GM18870 (cell line): Measurements from ENCODE around the gene MARS1.
"Not testable (repeated sequence)": the region's sequence is repeated elsewhere in the genome, so short reads cannot be mapped to it uniquely, and the experiment has no call there.

Experiments
- ATAC-seq: cut with Tn5 transposase; IDR thresholded peaks from one replicate; pipeline ENCODE4 v1.9.1; 2021; ENCODE audit warnings: moderate library complexity; ENCODE audit not compliant: unreplicated experiment

Gene MARS1

DNA sequence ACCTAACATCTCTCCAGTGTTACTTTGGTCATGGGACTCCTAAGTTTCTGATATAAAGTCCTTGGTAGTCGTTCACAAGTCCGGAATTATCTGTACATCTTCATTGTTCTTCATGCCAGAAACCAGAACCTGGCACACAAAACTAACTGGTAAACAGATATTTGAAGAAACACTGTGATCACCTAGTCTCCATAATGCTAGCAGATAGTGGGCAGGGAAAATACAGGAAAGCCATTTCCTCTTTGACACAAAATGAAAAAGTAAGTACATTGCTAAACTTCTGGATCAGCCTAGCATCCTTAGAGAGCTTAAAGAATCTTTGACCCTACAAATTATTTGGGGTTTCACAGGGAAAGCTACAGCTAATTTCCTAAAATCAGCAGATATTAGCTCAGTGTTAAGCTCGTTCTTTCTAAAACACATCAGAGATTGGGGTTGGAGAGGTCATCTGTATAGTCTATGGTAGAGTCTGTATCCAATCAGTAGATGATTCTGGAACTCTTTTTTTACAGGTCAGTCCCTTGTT lies 27.6 kb downstream of the MARS1 start:
- no peak for ATAC-seq

DNA sequence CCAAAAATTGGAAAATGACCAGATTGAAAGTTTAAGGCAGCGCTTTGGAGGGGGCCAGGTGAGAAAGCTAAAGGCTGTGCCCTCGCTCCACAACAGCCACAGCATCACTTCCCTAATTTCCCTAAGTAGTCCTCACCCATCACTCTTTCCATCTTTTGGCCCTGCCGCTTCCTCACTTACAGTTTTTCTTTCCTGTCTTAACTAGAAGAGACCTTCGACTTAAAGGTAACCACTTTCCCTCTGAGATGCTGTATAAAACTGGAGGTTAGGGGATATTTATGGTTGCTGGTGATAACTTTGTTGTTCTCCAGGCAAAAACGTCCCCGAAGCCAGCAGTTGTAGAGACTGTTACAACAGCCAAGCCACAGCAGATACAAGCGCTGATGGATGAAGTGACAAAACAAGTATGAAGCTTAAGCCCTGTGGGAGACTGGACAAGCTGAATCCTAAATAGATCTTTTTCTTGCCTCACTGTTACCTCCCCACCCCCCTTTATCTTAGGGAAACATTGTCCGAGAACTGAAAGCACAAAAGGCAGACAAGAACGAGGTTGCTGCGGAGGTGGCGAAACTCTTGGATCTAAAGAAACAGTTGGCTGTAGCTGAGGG lies 28.2 kb downstream of the MARS1 start:
- no peak for ATAC-seq

DNA sequence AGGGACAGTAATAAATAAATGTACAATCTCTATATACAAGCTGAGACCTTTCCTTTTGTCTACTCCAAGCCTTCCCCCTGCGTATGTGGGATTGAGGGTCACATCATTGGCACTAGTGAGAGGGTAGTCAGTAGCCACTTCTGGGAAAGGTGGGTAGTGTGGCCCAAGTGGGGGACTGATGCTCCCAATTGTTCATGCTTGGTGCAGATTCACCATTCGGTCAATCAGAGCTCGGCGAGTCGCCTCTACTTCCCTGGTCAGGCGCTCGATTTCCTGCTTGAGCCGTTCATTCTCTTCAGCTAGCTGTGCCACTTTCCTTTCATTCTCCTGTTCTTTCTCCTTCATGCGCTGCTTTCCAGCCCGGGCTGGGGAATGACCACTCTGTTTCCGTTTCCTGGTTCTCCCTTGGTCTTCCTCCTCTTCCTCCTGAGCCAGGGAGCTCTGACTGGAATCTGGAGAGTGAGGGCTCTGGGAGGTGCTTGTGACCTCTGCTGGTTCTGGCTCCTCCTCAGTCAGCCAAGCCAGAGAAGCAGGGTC lies 28.8 kb downstream of the MARS1 start:
- ATAC-seq: no peak

DNA sequence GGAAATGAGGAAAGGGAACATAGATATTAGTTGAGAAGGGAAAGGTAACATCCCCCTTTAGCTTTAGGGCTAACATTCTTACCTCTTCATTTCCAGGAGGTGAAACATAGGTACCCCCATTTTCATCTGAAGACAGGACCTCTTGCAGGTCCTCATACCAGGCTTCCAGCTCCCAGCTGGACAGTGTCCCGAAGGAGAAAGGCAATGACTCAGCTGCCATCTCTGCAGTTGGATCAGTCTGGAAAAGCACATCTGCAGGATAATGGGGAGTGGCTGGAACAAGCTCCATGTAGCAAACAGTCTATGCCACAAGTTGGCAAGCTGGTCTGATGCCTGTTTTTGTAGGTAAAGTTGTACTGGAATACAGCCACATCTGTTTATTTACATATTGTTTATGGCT lies 29.3 kb downstream of the MARS1 start:
- ATAC-seq: no peak

DNA sequence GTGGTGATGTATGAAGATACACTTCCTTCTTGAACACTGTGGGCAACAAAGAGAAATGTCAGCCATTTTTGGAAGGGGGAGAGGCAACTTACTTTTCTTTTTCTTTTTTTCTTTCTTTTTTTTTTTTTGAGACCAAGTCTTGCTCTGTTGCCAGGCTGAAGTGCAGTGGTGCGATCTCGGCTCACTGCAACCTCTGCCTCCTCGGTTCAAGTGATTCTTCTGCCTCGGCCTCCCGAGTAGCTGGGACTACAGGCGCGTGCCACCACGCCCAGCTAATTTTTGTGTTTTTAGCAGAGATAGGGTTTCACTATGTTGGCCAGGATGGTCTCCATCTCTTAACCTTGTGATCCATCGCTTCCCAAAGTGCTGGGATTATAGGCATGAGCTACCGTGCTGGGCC lies 29.9 kb downstream of the MARS1 start:
- not testable (repeated sequence) for ATAC-seq

DNA sequence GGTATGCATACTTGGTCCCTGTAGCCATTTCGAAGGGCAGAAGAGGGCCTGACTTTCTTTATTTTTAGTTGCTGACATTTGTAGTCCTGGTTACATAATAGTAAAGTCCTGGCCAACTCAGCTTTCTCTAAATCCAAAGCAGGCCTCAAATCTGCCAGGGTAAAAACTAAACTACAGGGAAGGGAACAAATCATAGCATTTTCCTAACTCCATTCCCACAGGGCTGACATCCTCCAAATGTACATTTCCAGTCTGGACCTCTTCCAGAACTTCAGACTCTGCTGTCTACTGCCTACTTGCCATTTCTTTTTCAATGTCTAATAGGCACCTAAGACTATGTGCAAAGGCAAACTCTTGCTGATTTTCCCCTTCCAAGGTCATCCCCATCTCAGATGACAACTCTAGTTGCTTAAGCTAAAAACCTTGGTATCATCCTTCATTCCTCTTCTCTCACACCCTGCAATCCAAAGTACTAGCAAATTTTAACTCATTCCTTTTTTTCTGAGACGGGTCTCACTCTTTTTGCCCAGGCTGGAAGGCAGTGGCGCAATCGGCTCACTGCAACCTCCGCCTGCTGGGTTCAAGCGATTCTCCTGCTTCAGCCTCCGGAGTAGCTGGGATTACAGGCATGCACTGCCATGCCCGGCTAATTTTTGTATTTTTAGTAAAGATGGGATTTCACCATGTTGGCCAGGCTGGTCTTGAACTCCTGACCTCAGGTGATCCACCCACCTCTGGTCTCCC lies 30.5 kb downstream of the MARS1 start:
- ATAC-seq: no peak

DNA sequence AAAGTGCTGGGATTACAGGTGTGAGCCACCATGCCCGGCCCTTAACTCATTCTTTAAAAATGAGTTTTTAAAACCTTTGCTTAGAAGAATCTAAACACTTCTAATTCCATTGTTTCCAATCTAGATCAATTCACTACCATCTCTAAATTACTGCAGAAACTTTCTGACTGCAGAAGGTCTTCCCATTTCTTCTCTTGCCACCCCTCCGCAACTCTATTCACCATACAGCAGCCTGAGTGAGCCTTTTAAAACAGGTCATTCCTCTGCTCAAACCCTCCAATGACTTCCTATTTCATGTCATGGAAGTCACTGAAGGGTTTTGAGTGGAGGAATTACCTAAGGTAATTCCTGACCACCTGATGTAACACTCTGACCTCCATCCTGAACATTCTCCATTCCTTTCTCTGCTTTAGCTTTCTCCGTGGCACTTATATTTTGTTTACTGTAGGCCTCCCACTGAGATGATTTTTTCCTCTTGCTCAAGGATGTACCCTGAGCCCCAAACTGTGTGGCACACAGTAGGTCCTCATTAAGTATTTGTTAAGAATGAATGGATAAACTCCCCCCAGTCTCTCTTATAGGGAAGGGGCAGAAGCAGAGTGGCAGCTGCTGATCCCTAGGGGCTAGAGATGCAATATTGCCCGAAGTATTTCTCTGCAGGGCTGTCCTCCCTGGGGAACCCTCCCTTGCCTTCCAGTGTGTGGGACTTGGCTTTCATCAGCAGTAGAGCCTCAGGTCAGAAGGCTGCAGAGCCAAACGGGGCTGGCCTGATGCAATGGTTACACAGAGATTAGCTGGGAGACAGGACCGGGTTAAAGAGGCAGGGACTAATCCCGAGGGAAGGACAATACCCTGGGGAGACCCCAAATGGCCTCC lies 31.3 kb downstream of the MARS1 start:
- ATAC-seq: no peak

DNA sequence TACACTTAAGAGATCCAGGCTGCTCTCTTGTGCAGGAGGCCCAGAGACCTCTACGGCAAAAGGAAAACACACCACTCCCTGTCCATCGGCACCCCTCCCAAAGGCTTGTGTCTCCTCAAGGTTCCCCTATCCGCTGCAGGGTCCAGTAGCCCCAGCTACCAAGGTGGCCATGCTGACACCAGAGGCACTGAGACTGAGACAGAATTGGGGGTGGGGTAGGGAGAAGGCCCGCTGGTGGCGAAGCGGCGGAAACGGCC lies 31.9 kb downstream of the MARS1 start:
- ATAC-seq: no peak

DNA sequence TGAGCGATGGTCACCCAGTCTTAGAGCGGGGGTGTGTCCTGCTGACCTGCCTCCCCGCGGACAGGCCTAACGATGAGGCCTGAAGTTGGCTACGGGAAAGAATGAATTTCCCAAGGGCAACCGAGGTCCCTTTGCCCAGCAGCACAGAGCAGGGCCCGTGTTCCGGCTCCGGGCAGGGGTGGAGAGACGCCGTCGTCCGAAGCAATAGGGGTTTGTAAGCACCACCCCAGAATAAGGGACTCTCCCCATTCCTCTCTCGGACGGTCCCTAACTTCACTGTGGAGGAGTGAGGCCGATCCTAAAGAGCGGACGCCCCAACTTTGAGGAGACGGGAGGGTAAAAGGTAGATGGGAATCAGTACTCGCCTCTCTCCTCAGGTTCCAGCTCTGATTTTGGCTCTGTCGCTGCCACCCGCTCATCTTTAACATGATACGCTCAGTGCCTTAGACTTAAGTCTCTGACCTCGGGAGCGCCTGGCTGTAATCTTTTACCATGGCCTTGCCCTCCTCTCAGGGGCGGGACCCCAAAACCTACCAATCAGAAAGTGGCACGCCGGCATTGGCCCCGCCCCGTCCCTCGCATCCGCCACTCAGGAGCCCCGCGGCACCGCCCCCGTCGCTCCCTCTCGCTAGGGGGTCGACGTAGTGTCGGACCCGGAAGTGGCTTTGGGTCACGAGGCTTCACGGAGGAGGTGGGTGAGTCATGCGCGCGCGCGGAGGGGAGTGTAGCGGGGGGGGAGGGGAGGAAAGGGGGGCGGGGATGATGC lies 32.4 kb downstream of the MARS1 start, which contains the start of gene DDIT3:
Gene DDIT3, minus strand, starts transcription at position 462 of the 766 bp plus-strand sequence. CDS start 3,108 bp downstream, outside the sequence.
- peak; percentile 69 for ATAC-seq

DNA sequence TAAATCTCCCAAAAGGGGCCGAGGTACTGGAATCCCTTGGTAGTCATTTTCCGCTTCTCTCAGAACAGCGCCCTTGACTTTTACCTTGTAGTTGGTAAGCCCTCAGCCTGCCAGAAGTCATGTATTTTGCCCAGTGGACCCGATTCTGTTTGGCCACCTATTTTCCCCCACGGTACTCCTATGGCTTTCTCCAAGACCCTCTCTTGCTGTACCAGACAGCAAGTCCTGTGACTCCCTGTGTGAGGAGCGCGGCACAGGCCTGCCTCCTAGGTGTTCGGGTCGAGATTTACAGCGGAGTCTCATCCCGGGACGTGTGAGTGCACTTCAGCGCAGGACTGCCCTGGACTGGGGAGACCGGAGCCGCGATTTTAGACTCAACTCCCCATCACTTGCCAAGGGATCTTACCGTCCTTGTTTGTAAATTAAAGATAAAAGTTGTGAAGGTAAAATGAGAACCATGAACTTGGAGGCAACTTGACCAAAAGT lies 33.7 kb downstream of the MARS1 start:
- ATAC-seq: no peak

DNA sequence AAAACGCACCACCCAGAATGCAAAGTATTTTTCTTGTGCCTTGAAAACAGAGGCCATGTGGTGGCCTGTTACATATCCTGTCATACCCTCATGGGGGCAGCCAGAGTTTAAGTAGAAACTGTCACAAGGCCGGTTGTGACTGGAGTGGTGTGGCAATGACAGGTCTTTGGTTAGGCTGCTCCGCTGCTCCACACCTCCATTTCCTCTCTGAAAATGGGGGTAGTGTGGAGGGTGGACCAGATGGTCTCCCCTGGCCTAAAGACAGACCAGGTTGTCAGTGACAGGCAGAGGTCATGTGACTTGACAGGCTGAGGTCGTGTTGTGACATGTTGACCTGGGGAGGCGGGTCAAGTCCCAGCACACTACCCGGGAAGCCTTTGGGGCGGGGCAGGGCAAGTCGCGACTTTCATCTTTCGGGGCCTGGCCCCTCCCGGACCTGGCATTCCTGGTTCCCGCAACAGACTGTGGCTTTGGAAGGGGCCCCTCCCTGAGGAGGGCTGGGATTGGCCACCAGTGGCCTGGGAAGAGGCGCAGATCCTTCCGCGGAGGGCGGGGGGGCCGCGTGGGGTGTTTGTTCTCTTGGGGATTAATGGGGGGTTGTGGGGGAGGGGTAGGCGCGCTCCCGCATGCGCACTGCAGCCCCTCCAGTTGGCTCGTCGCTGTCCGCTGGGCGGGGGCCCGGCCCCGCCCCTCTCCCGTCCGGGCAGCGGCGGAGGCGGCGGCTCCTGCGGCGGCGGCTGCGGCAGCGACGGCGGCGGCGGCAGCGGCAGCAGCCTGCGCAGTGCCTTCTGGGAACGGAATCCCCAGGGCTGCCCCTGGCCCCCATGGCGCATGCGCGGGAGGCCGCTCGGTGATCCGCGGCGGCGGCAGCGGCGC lies 34.4 kb downstream of the MARS1 start, which contains the start of gene MBD6:
Gene MBD6, plus strand, starts transcription at position 814 of the 876 bp plus-strand sequence. CDS start 1,480 bp downstream, outside the sequence.
- ATAC-seq: peak; percentile 30

DNA sequence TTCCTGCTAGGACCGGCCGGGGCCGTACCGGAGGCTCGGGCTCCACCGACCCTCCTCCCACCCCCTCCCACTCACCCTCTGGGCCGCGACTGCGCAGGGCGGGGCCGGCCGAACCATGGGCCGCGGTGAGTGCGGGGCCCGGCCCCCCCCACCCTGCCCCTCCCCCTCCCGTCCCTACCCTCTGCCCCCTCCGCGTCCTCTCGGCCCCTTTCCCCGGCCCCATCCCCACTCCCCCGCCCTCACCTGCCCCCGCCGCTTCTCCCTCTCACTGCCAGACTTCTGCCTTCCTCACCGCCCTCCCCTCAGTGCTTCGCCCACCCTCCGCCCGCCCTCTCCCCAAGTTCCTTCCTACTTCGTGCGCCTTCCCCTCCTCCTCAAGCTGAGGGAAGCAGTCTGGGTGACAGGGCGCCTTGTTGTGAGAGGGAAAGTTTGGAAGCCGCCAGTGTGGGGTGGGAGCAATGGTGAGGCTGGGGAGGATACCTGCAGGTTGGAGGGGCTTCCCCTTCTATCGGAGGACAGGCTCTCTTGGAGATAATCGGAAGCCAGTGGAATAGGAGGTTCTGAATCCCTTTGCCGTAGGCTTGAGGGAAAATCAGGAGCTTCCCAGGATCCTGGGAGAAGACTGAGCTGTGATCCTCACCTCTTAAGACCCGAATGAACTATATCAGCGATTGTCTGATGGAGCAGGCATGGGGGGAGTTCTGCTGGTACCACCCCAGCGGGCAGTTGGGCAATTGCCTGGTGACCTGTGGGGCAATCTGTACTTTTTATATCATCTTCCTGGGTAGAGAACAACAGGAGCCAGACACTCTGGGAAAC lies 35.2 kb downstream of the MARS1 start:
- ATAC-seq: no peak

DNA sequence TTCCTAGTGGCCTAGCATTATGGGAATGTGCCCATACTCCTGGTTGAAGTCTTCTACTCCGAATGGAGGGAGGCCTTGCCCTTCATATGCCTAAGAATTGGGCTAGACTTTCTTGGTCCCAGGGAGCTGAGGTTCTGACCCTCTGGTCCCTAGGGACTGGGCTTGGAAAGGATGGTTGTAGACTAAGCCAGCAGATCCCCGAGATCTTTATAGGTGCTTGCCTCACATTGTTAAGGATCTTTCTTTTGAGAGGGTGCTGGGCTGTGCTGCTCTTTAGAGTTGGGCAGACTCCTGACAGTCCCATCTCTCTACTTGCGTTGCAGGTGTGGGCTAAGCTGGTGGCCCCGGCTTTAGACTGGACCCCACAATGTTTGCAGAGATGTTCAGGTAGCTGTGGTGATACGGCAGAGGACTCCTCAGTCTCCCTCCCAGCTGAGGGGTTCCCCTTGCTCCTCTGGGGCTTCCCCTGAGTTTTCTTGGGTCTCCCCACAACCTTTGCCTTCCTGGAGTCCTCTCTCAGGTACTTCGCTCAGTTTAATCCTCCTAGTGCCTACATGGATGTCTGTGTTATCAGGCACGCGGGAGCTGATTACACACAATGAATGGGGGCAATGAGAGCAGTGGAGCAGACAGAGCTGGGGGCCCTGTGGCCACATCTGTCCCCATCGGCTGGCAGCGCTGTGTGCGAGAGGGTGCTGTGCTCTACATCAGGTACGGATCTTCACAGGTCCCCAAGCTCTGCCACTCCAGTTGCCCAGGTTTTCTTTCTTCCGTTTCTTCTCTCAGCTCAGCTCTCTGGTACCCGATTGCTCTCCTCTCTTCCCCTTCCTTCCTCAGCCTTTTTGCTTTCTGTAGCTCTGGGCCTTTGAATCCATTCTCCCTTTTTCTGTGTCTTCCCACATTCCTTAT lies 36.1 kb downstream of the MARS1 start:
- no peak for ATAC-seq

DNA sequence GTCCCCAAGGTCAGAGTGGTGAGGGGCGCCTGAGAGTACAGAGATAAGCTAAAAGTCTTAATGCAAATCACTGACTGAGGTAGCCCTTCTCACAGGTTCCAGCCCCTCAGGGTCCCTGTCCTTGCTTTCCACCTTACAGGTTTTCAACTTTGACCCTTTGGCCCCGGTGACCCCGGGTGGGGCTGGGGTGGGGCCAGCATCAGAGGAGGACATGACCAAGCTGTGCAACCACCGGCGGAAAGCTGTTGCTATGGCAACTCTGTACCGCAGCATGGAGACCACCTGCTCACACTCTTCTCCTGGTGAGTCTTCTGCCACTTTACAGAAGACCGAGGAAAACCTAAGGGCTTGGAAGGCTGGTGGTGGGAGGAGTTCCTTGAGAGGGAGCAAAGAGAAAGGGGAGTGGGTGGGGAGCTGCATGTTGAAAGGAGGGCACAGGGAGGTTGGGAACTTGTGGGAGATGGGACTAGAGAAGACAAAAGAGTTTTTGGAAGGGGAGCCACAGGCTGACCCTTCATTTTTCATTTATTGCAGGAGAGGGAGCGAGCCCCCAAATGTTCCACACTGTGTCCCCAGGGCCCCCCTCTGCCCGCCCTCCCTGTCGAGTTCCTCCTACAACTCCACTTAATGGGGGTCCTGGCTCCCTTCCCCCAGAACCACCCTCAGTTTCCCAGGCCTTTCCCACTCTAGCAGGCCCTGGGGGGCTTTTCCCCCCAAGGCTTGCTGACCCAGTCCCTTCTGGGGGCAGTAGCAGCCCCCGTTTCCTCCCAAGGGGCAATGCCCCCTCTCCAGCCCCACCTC lies 37.1 kb downstream of the MARS1 start:
- no peak for ATAC-seq

DNA sequence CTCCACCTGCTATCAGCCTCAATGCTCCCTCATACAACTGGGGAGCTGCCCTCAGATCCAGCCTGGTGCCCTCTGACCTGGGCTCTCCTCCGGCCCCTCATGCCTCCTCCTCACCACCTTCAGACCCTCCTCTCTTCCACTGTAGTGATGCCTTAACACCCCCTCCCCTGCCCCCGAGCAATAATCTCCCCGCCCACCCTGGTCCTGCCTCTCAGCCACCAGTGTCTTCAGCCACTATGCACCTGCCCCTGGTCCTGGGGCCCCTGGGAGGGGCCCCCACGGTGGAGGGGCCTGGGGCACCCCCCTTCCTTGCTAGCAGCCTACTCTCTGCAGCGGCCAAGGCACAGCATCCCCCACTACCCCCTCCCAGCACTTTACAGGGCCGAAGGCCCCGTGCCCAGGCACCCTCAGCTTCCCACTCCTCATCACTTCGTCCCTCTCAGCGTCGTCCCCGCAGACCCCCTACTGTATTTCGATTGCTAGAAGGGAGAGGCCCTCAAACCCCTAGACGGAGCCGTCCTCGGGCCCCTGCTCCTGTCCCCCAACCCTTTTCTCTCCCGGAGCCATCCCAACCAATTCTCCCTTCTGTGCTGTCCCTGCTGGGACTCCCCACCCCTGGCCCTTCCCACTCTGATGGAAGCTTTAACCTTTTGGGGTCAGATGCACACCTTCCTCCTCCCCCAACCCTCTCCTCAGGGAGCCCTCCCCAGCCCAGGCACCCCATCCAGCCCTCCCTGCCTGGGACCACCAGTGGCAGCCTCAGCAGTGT lies 37.9 kb downstream of the MARS1 start:
- no peak for ATAC-seq
